Bone marrow (tissue), 2 donors: ENCODE data around the gene PLEKHH1.
"Not testable (repeated sequence)": the region's sequence is repeated elsewhere in the genome, so short reads cannot be mapped to it uniquely, and the experiment has no call there.

Experiments used
- DNase-seq, 2 donors: peaks; one replicate each; lab custom pipeline; 2025; lab: John Stamatoyannopoulos, UW

Gene PLEKHH1

DNA sequence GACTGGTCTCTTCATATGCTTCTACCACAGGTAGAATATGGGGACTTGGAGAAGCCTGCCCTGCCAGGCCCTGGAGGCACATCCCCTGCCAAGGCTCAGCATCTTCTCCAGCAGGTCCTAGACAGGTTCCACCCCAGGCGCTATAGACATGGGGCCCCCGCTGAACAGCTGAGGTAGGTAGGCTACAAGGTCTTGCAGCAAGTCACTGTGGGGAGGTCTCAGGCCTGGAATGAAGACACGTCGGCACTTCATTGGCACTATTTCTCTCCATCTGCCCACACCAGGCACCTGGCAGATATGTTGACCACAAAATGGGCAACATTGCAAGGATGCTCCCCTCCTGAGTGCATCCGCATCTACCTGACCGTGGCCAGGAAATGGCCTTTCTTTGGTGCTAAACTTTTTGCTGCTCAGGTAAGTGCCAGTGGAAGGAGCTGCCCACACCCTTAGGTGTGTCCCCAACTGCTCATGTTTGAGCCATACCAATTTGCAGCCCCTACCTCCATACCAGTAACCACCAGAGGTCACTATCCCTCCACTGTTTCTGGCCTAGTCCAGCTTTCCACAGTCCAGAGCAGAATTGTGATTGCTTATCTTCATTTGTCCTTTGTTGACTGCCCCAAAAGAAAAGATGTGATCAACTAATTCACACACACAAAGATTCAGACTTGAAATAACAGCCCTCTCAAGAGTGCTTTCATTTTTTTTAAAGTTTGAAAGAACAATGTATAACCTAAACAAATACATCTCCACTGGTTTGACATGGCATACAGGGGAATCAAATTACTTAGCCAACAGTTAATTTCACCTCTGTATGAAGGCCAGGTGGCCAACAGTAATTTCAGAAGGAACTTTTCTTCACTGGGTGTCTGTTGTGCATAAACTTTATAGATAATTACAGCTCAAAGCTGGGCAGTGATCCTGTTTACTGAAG is 50.9 kb downstream of the PLEKHH1 start:
- DNase-seq: peak in 1 of 2 donors; percentile 53

DNA sequence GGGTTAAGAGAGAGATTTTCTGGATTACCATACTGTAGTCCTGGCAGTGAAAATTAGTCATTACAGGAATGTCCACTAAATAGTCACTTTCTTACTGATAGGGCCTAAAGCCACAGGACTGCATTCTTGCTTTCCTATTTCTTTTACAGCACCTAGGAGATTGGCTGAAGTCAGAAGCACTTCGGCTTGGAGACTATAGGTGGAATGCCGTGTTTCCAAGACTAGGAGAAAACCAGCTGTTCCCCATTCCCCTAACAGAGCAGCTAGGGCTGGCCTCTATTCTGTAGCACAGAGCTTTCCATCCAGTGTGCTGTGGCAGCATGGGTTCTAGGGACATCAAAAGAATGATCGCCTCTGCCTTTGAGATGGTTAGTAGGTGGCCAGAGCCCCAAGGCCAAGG is 51.9 kb downstream of the PLEKHH1 start:
- DNase-seq: no peak

GRCh38 chr14:67586369-67586768 is 53.3 kb downstream of the PLEKHH1 start:
- no peak for DNase-seq

- DNase-seq: no peak
Observed at GRCh38 chr14:67589204-67589770, 56.2 kb downstream of the PLEKHH1 start.

- DNase-seq: not testable (repeated sequence)
Observed at GRCh38 chr14:67593650-67594049, 60.6 kb downstream of the PLEKHH1 start.

- DNase-seq: no peak
Observed at GRCh38 chr14:67595392-67595791, 62.3 kb downstream of the PLEKHH1 start.

- DNase-seq: peak; percentile 75 to 78
Observed at GRCh38 chr14:67599698-67600561, 66.8 kb downstream of the PLEKHH1 start, which contains the start of gene PIGH. TSS of gene PIGH (minus strand) at chr14:67600268. CDS start at chr14:67600203, 65 bp downstream.

GRCh38 chr14:67600562-67600974 is 67.5 kb downstream of the PLEKHH1 start:
- not testable (repeated sequence) for DNase-seq

- no peak for DNase-seq
Observed at GRCh38 chr14:67602076-67602475, 69.0 kb downstream of the PLEKHH1 start.

GRCh38 chr14:67602995-67603545 is 70.0 kb downstream of the PLEKHH1 start:
- no peak for DNase-seq

DNA sequence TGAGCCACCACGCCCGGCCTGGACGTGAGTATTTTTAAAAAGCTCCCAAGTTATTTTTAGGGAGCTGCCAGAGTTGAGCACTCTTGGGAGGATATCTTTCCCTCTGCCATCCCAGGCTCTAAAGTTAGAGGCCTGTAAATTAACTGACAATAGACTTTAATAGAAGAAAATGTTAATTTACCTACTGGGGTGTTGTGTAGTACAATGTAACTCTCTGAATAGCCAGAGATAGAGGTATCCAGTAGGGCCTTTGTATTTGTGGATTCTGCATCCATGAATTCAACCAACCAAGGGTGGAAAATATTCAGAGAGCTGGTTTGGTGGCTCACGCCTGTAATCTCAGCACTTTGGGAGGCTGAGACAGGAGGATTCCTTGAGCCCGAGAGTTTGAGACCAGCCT is 74.6 kb downstream of the PLEKHH1 start:
- DNase-seq: no peak

- no peak for DNase-seq
Observed at GRCh38 chr14:67609642-67610310, 76.7 kb downstream of the PLEKHH1 start.

DNA sequence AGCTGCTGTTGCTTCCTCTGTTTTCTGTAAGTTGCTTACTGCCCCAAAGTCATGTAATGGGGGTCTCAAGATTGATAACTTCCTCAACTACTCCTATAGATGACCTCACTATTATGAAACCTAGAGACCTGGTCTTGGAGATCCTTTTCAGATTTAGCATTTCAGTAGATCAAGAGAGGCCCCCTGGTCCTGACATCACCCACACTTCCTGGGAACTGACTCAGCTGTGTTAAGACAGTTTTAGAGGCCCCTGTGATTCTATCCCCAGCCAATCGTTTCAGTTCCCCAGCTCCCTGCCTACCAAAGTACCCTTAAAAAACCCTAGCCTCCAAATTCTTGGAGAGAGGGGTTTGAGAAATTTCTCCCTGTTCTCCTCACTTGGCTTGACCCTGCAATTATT is 77.4 kb downstream of the PLEKHH1 start:
- no peak for DNase-seq

GRCh38 chr14:67618617-67619063 is 85.5 kb downstream of the PLEKHH1 start:
- DNase-seq: peak in 1 of 2 donors; percentile 38

DNA sequence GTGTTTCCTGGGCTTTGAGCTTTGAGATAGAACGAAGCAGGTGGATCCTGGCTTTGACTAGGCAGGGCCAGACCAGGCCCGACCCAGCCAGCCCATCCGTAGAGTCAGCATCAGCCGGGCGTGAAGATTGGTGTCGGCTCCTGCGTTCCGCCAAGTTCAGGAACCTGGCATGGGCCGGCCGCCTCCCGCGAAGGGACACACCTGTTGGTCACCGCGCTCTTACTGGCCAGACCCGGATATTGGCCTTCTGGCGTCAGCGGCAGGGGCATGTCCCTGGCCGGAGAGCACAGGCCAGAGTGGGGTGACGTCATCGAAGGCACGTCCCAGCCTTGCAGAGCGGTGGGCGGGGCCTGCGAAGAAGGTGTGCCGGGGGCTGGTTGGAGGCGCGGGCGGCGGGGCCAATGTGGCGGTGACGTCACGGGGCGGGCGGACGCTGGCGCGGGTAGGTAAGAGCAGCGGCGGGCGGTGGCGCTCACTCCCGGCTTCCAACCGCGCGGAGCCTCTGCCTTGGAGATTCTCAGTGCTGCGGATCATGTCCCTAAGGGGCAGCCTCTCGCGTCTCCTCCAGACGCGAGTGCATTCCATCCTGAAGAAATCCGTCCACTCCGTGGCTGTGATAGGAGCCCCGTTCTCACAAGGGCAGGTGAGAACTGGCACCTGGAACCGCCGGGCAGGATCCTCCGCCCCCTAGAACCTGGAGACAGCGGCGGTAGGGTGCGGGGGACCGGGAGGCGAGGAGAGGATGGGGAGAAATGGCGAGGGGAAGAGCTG is 86.5 kb downstream of the PLEKHH1 start, which contains the start of gene ARG2:
Gene ARG2 (plus strand): TSS at position 475 of the 771 bp plus-strand sequence. CDS start 58 bp downstream, at position 533.
- peak; percentile 29 to 78 for DNase-seq

DNA sequence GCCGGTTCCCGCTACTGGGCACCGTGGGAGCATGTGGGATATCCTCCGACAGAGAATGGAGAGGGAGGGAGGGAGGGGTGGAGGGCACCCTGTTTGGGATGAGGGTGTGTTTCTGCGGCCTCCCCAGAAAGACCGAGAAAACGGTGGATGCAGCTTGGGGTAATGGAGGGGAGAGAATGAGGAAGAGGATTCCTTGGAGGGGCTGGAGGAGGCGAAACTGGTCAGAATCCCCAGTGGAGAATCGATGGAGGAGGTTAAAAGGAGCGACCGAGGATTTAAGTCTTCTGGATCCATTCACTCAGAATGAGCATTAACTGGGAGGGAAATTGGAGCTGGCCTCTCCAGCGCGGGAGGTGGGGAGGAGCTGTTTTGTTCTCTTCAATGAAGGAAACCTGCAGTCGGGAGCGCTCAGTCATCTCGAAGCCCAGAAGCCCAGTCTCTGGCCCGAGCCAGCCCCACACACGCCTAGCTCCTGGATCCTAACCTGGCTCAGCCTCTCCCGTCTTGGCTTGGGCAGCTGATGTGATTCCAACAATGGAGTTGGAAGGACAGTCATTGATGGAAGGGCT is 87.2 kb downstream of the PLEKHH1 start:
- DNase-seq: no peak

- peak in 1 of 2 donors; percentile 73 for DNase-seq
Observed at GRCh38 chr14:67622675-67623074, 89.6 kb downstream of the PLEKHH1 start.

DNA sequence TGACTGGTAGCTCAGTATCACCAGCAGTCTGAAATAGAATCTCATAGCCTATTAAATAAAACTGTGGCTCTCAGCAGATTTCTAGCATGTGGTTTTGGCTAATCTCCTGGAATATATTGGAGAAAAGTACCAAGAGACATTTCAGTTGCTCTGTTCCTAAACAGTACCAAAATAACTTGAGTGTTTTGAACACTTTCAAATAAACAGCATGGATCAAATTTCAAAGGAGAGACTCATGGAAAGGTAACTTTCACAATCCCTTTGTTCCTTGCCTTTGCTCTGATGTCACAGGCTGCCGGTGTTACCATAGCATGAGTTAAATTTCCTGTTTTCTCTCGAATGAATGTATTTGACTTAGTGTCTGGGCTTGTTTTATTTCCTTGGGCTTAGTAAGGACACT is 90.0 kb downstream of the PLEKHH1 start:
- no peak for DNase-seq

DNA sequence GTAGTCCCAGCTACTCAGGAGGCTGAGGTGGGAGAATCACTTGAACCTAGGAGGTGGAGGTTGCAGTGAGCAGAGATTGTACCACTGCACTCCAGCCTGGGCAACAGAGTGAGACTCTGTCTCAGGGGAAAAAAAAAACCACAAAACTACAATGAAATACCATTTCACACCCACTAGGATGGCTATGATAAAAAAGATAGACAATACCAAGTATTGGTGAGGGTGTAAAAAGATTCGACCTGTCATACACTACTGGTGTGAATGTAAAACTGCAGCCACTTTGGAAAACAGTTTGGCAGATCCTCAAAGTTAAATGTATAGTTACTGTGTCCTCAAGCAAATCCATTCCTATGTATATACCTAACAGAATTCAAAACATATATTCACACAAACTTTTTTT is 93.0 kb downstream of the PLEKHH1 start:
- DNase-seq: not testable (repeated sequence)

DNA sequence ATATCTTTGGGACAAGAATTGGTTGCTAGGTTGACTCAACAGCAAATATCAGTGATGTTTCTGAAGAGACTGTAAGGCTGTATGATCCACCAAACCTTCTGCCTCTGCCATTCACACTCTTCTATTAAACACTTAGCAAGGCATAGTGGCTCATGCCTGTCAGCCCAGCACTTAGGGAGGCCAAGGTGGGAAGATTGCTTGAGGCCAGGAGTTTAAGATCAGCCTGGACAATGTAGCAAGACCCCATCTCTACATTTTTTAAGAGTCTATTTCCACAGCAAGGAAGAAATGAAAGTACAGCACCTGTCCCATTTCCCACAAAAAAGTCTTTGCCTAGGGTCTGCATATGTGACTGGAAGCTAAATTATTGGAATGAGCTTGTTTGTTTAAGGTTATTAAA is 94.4 kb downstream of the PLEKHH1 start:
- no peak for DNase-seq
